ENCODE results near the gene SET.
"Not testable (repeated sequence)": the region's sequence is repeated elsewhere in the genome, so short reads cannot be mapped to it uniquely, and the experiment has no call there.

Gene SET

DNA sequence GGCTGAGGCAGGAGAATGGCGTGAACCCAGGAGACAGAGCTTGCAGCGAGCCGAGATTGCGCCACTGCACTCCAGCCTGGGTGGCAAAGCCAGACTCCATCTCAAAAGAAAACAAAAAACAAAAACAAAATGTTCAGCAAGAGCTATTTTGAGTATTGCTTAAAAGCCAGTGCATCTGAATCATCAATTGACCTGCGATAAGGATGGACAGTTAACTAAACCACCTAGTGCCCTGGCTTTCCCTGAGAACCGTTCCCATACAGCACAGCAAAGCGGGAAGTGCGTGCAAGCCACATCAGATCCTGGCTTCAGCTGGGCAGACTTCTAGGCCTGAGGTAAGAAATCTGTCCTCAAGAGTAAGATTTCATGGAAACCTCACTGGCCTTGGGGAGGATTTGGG lies 35.1 kb upstream of the SET start:
- no peak overlapping the region for H3K27ac ChIP-seq
- TF ChIP-seq, protein P1, sequence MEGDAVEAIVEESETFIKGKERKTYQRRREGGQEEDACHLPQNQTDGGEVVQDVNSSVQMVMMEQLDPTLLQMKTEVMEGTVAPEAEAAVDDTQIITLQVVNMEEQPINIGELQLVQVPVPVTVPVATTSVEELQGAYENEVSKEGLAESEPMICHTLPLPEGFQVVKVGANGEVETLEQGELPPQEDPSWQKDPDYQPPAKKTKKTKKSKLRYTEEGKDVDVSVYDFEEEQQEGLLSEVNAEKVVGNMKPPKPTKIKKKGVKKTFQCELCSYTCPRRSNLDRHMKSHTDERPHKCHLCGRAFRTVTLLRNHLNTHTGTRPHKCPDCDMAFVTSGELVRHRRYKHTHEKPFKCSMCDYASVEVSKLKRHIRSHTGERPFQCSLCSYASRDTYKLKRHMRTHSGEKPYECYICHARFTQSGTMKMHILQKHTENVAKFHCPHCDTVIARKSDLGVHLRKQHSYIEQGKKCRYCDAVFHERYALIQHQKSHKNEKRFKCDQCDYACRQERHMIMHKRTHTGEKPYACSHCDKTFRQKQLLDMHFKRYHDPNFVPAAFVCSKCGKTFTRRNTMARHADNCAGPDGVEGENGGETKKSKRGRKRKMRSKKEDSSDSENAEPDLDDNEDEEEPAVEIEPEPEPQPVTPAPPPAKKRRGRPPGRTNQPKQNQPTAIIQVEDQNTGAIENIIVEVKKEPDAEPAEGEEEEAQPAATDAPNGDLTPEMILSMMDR (conservative IDR thresholded peaks at IDR 0.05): no peak

DNA sequence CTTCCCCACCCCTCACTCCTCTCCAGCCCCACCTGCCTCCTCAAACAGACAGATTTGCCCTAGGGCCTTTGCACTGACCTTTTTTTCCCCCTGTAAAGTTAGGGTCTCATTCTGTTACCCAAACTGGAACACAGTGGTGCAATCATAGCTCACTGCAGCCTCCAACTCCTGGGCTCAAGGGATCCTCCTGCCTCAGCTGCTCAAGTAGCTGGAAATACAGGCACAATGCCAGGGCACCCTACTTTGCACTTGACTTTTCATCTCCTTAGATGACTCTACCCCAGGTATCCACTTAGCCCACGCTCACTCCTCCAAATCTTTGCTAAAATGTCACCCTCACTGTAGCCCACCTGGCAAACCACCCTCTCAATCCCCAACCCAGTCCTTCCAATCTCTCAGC lies 34.5 kb upstream of the SET start:
- no peak overlapping the region for H3K27ac ChIP-seq
- TF ChIP-seq, protein P1 (conservative IDR thresholded peaks at IDR 0.05): no peak

DNA sequence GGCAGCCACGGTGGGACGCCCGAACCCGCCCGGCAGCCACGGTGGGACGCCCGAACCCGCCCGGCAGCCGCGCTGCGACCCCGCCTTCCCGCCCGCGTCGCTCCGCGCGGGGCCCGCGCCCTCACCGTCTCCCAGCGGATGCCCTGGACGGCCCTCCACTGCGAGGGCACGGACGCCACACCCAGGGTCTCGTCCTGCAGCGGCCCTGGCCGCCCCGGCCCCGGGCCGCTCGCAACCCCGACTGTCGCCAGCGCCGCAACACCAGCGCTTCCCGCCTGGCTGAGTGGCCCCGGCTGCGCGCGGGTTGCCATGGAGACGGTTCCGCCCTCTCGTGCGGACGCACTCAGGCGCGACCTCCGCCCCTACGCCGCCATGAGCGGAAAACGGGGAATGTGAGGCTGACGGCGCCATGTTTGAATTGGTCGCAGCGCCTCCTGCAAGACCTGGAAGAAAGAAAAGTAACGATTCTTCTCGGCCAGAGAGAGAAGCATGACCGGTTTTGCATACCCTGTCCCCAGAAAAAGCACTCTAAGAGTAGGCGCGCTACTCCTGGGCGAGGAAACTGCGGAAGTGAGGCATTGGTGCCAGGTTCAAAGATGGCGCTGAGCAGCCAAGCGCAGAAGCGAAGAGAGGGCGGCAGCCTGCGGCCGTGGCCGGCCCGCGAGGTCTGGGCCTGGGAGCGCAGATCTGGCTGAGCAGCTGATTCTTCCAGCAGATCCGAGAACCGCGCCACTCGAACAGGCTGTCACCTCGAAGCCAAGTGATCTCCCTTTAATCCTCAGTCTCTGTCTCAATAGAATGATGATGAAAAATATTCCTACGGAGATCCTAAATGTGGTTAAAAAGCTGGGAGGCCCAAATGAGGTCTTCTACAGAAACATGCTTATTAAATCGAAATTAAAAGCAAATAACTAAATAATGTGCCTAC lies 32.3 kb upstream of the SET start, which contains the start of gene DYNC2I2:
Gene DYNC2I2 (minus strand): TSS at position 432 of the 928 bp plus-strand sequence. CDS start 121 bp downstream, at position 311.
- TF ChIP-seq, protein P1 (conservative IDR thresholded peaks at IDR 0.05): no peak

DNA sequence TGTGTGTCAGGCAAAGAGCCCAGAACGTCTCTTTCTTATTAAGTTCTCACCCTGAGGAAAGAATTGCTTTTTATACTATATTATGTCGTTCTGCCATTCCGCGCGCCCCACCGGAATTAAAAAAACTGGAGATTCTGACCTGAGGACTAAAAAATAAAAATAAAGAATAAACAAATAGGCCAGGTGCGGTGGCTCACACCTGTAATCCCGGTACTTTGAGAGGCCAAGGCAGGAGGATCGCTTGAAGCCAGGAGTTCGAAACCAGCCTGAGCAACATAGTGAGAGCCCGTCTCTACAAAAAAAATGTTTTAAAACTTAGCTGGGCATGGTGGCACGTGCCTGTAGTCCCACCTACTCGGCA lies 31.7 kb upstream of the SET start:
- TF ChIP-seq, protein P1 (conservative IDR thresholded peaks at IDR 0.05): no peak
- peak overlapping the region; percentile 100 for H3K27ac ChIP-seq

More for the DNA sequence above, 32.3 kb upstream of the SET start, which contains the start of gene DYNC2I2:
- peak within 1 kb of the TSS; percentile 100 for H3K27ac ChIP-seq

DNA sequence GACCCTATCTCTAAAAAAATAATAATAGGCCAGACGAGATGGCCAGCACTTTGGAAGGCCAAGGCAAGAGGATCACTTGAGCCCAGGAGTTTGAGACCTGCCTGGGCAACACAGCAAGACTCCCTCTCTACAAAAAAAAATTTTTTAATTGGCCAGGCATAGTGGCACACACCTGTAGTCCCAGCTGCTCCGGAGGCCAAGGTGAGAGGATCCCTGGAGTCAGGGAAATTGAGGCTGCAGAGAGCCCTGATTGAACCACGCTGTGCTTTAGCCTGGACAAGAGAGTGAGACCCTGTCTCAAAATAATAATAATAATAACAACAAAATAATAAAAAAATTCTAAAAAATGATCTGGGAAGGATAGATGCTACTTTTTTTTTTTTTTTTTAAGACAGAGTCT lies 31.2 kb upstream of the SET start:
- H3K27ac ChIP-seq: peak overlapping the region; percentile 100
- TF ChIP-seq, protein P1 (conservative IDR thresholded peaks at IDR 0.05): no peak

DNA sequence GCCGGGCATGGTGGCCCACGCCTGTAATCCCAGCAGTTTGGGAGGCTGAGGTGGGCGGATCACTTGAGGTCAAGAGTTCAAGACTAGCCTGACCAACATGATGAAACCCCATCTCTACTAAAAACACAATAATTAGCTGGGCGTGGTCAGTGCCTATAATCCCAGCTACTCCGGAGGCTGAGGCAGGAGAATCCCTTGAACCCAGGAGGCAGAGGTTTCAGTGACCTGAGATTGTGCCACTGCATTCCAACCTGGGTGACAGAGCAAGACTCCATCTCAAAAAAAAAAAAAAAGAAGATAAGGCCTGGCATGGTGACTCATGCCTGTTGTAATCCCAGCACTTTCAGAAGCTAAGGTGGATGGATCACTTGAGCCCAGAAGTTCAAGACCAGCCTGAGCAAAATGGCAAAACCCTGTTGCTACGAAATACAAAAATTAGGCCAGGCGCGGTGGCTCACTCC lies 22.5 kb upstream of the SET start:
- H3K27ac ChIP-seq: not testable (repeated sequence)

DNA sequence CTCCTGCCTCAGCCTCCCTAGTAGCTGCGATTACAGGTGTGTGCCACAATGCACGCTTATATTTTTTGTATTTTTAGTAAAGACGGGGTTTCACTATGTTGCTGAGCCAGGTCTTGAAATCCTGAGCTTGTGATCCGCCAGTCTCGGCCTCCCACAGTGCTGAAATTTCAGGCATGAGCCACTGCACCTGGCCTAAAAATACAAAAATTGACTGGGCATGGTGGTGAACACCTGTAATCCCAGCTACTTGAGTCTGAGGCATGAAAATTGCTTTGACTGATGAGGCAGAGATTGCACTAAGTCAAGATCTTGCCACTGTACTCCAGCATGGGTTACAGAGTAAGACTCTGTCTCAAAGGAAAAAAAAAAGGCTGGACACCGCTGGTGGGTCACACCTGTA lies 19.2 kb upstream of the SET start:
- H3K27ac ChIP-seq: no peak overlapping the region
- TF ChIP-seq, protein P1 (conservative IDR thresholded peaks at IDR 0.05): no peak

DNA sequence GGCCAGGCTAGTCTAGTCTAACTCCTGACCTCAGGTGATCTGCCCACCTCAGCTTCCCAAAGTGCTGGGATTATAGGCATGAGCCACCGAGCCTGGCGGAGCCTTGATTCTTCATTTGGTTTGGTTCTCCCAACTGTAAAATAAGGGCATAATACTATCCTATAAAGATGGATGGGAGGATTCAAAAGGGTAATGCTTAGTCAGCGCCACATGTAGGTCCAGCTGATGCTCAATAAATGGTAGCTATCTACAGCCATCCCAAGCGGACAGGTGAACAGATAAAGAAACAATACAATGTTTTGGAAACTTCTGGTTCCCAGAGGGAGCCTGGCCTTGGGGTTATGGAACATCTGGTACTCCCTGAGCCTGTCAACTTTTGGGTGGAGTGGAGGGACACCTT lies 13.6 kb upstream of the SET start:
- no peak overlapping the region for H3K27ac ChIP-seq
- TF ChIP-seq, protein P1 (conservative IDR thresholded peaks at IDR 0.05): no peak
